Measurements from ENCODE around the gene MICB.

MICB gene

GRCh38 chr6:31497531-31498476 is at the start of gene MICB (continued):
- TF ChIP-seq, protein P1, sequence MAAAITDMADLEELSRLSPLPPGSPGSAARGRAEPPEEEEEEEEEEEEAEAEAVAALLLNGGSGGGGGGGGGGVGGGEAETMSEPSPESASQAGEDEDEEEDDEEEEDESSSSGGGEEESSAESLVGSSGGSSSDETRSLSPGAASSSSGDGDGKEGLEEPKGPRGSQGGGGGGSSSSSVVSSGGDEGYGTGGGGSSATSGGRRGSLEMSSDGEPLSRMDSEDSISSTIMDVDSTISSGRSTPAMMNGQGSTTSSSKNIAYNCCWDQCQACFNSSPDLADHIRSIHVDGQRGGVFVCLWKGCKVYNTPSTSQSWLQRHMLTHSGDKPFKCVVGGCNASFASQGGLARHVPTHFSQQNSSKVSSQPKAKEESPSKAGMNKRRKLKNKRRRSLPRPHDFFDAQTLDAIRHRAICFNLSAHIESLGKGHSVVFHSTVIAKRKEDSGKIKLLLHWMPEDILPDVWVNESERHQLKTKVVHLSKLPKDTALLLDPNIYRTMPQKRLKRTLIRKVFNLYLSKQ (tag by site-specific recombination; IDR thresholded peaks at IDR 0.05; ENCODE audit: borderline replicate concordance), result no peak
- TF ChIP-seq SP7 (tag by site-specific recombination; IDR thresholded peaks at IDR 0.05) (peak; percentile 50), YY1 (tag by site-specific recombination; IDR thresholded peaks at IDR 0.05) (no peak), ZNF280D (tag by site-specific recombination; IDR thresholded peaks at IDR 0.05) (no peak), PATZ1 (tag by site-specific recombination; IDR thresholded peaks at IDR 0.05) (peak; percentile 68), KLF10 (tag by site-specific recombination; IDR thresholded peaks at IDR 0.05) (no peak), ZNF184 (tag by site-specific recombination; IDR thresholded peaks at IDR 0.05) (no peak; the same call in 1 of the 2 replicates), ZBTB20 (tag by site-specific recombination; IDR thresholded peaks at IDR 0.05) (peak; percentile 47; the same call in 1 of the 2 replicates), ZNF341 (tag by site-specific recombination; IDR thresholded peaks at IDR 0.05; ENCODE audit: low read depth) (no peak), ZNF777 (tag by site-specific recombination; IDR thresholded peaks at IDR 0.05; ENCODE audit: borderline replicate concordance) (peak; percentile 49; the same call in 1 of the 2 replicates), GLIS1 (tag by site-specific recombination; IDR thresholded peaks at IDR 0.05) (peak; percentile 38; the same call in 1 of the 2 replicates), KLF16 (tag by site-specific recombination; IDR thresholded peaks at IDR 0.05) (peak; percentile 39; the same call in 1 of the 2 replicates), ZNF791 (tag by site-specific recombination; IDR thresholded peaks at IDR 0.05) (no peak), KLF8 (tag by site-specific recombination; IDR thresholded peaks at IDR 0.05) (0 out of 2 replicates have a peak, but pooled peaks have one; percentile 56), ZNF24 (tag by site-specific recombination; IDR thresholded peaks at IDR 0.05) (no peak), ZSCAN18 (tag by site-specific recombination; IDR thresholded peaks at IDR 0.05) (no peak), ZNF175 (tag by site-specific recombination; IDR thresholded peaks at IDR 0.05) (no peak), ZNF510 (tag by site-specific recombination; IDR thresholded peaks at IDR 0.05; ENCODE audit: insufficient replicate concordance) (no peak), YY2 (tag by site-specific recombination; IDR thresholded peaks at IDR 0.05) (no peak), ZNF660 (tag by site-specific recombination; IDR thresholded peaks at IDR 0.05) (peak; percentile 20; the same call in 1 of the 2 replicates), ZNF404 (tag by site-specific recombination; IDR thresholded peaks at IDR 0.05) (no peak), ZNF416 (tag by site-specific recombination; IDR thresholded peaks at IDR 0.05) (no peak), ZNF335 (tag by site-specific recombination; conservative IDR thresholded peaks at IDR 0.05) (peak; percentile 83), ZNF214 (tag by site-specific recombination; IDR thresholded peaks at IDR 0.05; ENCODE audit: borderline replicate concordance) (no peak), SP2 (tag by site-specific recombination; IDR thresholded peaks at IDR 0.05) (peak; percentile 85)
- TF ChIP-seq, protein P2, sequence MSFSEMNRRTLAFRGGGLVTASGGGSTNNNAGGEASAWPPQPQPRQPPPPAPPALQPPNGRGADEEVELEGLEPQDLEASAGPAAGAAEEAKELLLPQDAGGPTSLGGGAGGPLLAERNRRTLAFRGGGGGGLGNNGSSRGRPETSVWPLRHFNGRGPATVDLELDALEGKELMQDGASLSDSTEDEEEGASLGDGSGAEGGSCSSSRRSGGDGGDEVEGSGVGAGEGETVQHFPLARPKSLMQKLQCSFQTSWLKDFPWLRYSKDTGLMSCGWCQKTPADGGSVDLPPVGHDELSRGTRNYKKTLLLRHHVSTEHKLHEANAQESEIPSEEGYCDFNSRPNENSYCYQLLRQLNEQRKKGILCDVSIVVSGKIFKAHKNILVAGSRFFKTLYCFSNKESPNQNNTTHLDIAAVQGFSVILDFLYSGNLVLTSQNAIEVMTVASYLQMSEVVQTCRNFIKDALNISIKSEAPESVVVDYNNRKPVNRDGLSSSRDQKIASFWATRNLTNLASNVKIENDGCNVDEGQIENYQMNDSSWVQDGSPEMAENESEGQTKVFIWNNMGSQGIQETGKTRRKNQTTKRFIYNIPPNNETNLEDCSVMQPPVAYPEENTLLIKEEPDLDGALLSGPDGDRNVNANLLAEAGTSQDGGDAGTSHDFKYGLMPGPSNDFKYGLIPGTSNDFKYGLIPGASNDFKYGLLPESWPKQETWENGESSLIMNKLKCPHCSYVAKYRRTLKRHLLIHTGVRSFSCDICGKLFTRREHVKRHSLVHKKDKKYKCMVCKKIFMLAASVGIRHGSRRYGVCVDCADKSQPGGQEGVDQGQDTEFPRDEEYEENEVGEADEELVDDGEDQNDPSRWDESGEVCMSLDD (tag by site-specific recombination; IDR thresholded peaks at IDR 0.05), result peak; percentile 48; the same call in 1 of the 2 replicates
- TF ChIP-seq, protein P3, sequence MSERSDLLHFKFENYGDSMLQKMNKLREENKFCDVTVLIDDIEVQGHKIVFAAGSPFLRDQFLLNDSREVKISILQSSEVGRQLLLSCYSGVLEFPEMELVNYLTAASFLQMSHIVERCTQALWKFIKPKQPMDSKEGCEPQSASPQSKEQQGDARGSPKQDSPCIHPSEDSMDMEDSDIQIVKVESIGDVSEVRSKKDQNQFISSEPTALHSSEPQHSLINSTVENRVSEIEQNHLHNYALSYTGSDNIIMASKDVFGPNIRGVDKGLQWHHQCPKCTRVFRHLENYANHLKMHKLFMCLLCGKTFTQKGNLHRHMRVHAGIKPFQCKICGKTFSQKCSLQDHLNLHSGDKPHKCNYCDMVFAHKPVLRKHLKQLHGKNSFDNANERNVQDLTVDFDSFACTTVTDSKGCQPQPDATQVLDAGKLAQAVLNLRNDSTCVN (tag by site-specific recombination; optimal IDR thresholded peaks at IDR 0.05), result peak; percentile 58
